ENCODE results near the gene FAM174C. TPM values are rescaled to one million over a fixed set of nuclear protein-coding genes. Genes with fewer than 3 reads are reported as not detected.

FAM174C gene
- total RNA-seq, 4 donors from 2014 or later = 37.4 to 76.7 (median 46.7) TPM

- TF ChIP-seq, protein P1, sequence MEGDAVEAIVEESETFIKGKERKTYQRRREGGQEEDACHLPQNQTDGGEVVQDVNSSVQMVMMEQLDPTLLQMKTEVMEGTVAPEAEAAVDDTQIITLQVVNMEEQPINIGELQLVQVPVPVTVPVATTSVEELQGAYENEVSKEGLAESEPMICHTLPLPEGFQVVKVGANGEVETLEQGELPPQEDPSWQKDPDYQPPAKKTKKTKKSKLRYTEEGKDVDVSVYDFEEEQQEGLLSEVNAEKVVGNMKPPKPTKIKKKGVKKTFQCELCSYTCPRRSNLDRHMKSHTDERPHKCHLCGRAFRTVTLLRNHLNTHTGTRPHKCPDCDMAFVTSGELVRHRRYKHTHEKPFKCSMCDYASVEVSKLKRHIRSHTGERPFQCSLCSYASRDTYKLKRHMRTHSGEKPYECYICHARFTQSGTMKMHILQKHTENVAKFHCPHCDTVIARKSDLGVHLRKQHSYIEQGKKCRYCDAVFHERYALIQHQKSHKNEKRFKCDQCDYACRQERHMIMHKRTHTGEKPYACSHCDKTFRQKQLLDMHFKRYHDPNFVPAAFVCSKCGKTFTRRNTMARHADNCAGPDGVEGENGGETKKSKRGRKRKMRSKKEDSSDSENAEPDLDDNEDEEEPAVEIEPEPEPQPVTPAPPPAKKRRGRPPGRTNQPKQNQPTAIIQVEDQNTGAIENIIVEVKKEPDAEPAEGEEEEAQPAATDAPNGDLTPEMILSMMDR (IDR thresholded peaks at IDR 0.05; ENCODE audit: low read depth) = no peak
These were observed 46.2 kb downstream of the FAM174C start for GRCh38 chr19:1321539-1321938.

GRCh38 chr19:1322198-1322981, 47.1 kb downstream of the FAM174C start:
- TF ChIP-seq, protein P1 (IDR thresholded peaks at IDR 0.05; ENCODE audit: low read depth) = no peak

DNA sequence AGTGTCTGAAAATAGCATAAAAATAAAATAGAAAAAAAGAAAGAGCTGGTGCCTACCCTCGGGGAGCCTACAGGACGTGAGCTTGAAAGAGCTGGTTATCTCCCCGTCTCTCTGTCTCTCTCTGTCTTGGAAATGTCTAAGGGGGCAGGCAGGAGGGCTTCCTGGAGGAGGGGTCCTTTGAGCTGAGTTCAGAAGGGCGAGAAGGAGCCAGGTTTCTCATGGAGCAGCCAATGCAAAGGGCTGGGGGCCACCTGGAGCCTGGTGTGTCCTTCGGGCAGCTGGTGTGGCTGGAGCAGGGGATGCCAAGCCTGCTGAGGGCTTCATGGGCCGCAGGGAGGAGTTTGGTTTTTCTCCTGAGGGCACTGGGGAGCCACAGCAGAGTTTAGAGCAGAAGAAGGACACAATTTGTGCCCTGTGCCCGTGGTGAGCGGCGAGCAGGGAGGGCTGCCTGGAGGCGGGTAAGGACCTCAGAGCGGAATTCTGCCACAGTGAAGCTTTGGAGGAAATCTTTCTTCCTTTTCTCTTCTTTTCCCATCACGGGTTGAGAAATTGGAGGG, 49.0 kb downstream of the FAM174C start:
- TF ChIP-seq, protein P1 (IDR thresholded peaks at IDR 0.05; ENCODE audit: low read depth) = no peak

DNA sequence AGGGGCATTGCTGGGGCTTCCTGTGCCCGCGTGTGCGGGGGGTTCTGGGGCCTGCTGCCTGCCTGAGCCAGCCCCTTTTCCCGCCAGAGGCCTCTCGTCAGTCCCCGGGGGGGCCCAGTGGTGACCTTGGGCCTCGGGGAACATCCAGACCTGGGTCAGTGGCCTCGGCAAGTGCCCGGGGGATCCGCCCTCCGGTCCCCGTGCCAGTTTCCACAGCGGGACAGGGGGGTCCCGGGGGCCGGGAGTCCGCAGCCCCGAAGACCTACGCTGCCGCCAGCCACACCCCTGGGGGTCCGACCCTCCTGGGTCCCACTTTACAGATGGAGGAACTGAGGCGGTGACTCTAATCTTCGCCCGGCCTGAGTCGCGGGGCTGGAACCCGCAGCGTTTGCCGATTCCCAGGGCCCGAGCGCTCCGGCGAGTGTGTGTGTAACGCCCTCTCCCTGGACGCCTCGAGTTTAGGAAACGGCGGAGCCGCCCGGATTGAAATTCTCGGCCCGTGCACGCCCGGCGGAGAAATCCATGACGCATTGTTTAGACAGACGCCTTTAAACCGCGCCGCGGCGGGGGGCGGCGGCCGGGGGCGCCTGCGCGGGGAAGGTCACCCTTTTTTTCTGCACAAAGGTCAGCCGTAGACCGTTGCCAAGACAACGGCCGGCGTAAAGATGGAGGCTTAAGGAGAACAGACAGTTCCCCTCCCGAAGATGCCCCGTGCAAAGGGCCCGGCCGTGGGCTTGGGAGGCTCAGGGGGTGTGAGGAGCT, 49.7 kb downstream of the FAM174C start:
- TF ChIP-seq, protein P1 (IDR thresholded peaks at IDR 0.05; ENCODE audit: low read depth) = no peak

- TF ChIP-seq, protein P1 (IDR thresholded peaks at IDR 0.05; ENCODE audit: low read depth) = no peak
These were observed 50.4 kb downstream of the FAM174C start for GRCh38 chr19:1325568-1326294.

- TF ChIP-seq, protein P1 (IDR thresholded peaks at IDR 0.05; ENCODE audit: low read depth) = no peak
These were observed 51.8 kb downstream of the FAM174C start for GRCh38 chr19:1327125-1327524.

Other genes starting within 250 kb of the FAM174C start
- gene CNN2, start 248.9 kb upstream of the FAM174C start, total RNA-seq = 10 to 100 TPM; 32.1 to 86.8 (median 52.2) TPM
- 10 to 100 TPM in 3 of 4 donors, 1 to 10 TPM in 1; 3.4 to 35.2 (median 12.2) TPM for gene ABCA7, start 235.4 kb upstream of the FAM174C start, total RNA-seq
- gene ARHGAP45, start 208.4 kb upstream of the FAM174C start, total RNA-seq = 10 to 100 TPM; 31.3 to 52.5 (median 44.0) TPM
- gene POLR2E, start 180.2 kb upstream of the FAM174C start, total RNA-seq = 100 to 1,000 TPM in 3 of 4 donors, 10 to 100 TPM in 1; 81.8 to 302 (median 127) TPM
- gene GPX4, start 171.5 kb upstream of the FAM174C start, total RNA-seq = 1,000 to 10,000 TPM; 1,089 to 2,299 (median 1,463) TPM
- gene SBNO2, start 101.3 kb upstream of the FAM174C start, total RNA-seq = 10 to 100 TPM; 13.4 to 51.2 (median 19.1) TPM
- gene STK11, start 69.8 kb upstream of the FAM174C start, total RNA-seq = 10 to 100 TPM; 22.8 to 71.8 (median 31.9) TPM
- gene CBARP, start 37.5 kb upstream of the FAM174C start, total RNA-seq = 1 to 10 TPM in 1 of 4 donors, under 1 TPM in 1, not detected in 2; 0.57 to 1.1 TPM
- 100 to 1,000 TPM in 1 of 4 donors, 10 to 100 TPM in 3; 47.9 to 118 (median 66.1) TPM for gene ATP5F1D, start 33.8 kb upstream of the FAM174C start, total RNA-seq
- 10 to 100 TPM in 2 of 4 donors, 1 to 10 TPM in 2; 8.0 to 43.1 (median 12.2) TPM for gene MIDN, start 26.9 kb upstream of the FAM174C start, total RNA-seq
- 100 to 1,000 TPM; 159 to 753 (median 413) TPM for gene CIRBP, start 6.2 kb upstream of the FAM174C start, total RNA-seq
- gene EFNA2, start 10.3 kb downstream of the FAM174C start, total RNA-seq = not detected
- 100 to 1,000 TPM in 2 of 4 donors, 10 to 100 TPM in 2; 38.5 to 105 (median 95.6) TPM for gene NDUFS7, start 108.4 kb downstream of the FAM174C start, total RNA-seq
- gene GAMT, start 126.0 kb downstream of the FAM174C start, total RNA-seq = 10 to 100 TPM in 3 of 4 donors, 1 to 10 TPM in 1; 4.2 to 29.3 (median 17.2) TPM
- gene DAZAP1, start 132.1 kb downstream of the FAM174C start, total RNA-seq = 10 to 100 TPM; 25.8 to 46.7 (median 33.6) TPM
- 1,000 to 10,000 TPM; 2,032 to 3,816 (median 2,914) TPM for gene RPS15, start 162.9 kb downstream of the FAM174C start, total RNA-seq
- under 1 TPM in 3 of 4 donors, not detected in 1; 0.17 to 0.22 (median 0.19) TPM for gene APC2, start 174.6 kb downstream of the FAM174C start, total RNA-seq
- 10 to 100 TPM in 3 of 4 donors, 1 to 10 TPM in 1; 2.9 to 29.4 (median 19.5) TPM for gene C19orf25, start 203.7 kb downstream of the FAM174C start, total RNA-seq
- 1 to 10 TPM in 3 of 4 donors, under 1 TPM in 1; 0.65 to 2.6 (median 1.8) TPM for gene PCSK4, start 214.8 kb downstream of the FAM174C start, total RNA-seq
- 10 to 100 TPM in 1 of 4 donors, 1 to 10 TPM in 3; 3.1 to 19.0 (median 3.7) TPM for gene REEP6, start 215.7 kb downstream of the FAM174C start, total RNA-seq
- gene ADAMTSL5, start 237.5 kb downstream of the FAM174C start, total RNA-seq = 1 to 10 TPM in 1 of 4 donors, under 1 TPM in 1, not detected in 2; 0.51 to 1.3 TPM
- not detected for gene PLK5, start 248.5 kb downstream of the FAM174C start, total RNA-seq